H9 (cell line): ENCODE measurements around the gene CAB39. TPM values are rescaled to one million over a fixed set of nuclear protein-coding genes. Genes with fewer than 3 reads are reported as not detected.

Experiments used
- DNase-seq: peaks from one replicate; pipeline ENCODE4 v3.0.0-alpha.2; 2017
- H2AFZ ChIP-seq: one replicate; pipeline ENCODE4 v1.6.1; 2013; ENCODE audit warnings: mild to moderate bottlenecking, low read length, control low read depth, moderate library complexity
- H2AK5ac ChIP-seq: 2 replicates; pipeline ENCODE4 v1.6.1; 2013; ENCODE audit warnings: low read length, control low read depth, mixed read lengths; ENCODE audit not compliant: insufficient read length
- H2BK120ac ChIP-seq: one replicate; pipeline ENCODE4 v1.6.1; 2013; ENCODE audit warnings: low read depth, mild to moderate bottlenecking, low read length, control low read depth, inconsistent platforms; ENCODE audit not compliant: poor library complexity, severe bottlenecking
- H2BK12ac ChIP-seq: 2 replicates; pipeline ENCODE4 v1.6.1; 2013; ENCODE audit warnings: low read length, control low read depth, mixed read lengths, low read depth; ENCODE audit not compliant: insufficient read length
- H2BK15ac ChIP-seq: 2 replicates; pipeline ENCODE4 v1.6.1; 2013; ENCODE audit warnings: low read depth, low read length, control low read depth
- H2BK20ac ChIP-seq: one replicate; pipeline ENCODE4 v1.6.1; 2013; ENCODE audit warnings: low read depth, mild to moderate bottlenecking, low read length, control low read depth, inconsistent platforms; ENCODE audit not compliant: poor library complexity, severe bottlenecking
- H2BK5ac ChIP-seq: 2 replicates; pipeline ENCODE4 v1.6.1; 2013; ENCODE audit warnings: low read length, control low read depth, mixed read lengths; ENCODE audit not compliant: insufficient read length
- H3K14ac ChIP-seq: 2 replicates; pipeline ENCODE4 v1.6.1; 2013; ENCODE audit warnings: low read length, control low read depth; ENCODE audit not compliant: insufficient read depth
- H3K18ac ChIP-seq: 2 replicates; pipeline ENCODE4 v1.6.1; 2013; ENCODE audit warnings: low read depth, mild to moderate bottlenecking, mixed read lengths, low read length, control low read depth; ENCODE audit not compliant: insufficient read length
- H3K23ac ChIP-seq: 2 replicates; pipeline ENCODE4 v1.6.1; 2013; ENCODE audit warnings: low read length, control low read depth, mixed read lengths, low read depth; ENCODE audit not compliant: insufficient read length
- H3K23me2 ChIP-seq: 2 replicates; pipeline ENCODE4 v1.6.1; 2013; ENCODE audit warnings: low read depth, mild to moderate bottlenecking, mixed read lengths, low read length, control low read depth; ENCODE audit not compliant: insufficient read length, poor library complexity, severe bottlenecking
- H3K27ac ChIP-seq: 2 replicates; pipeline ENCODE4 v1.5.1; 2013; ENCODE audit warnings: low read length, control low read depth, mixed read lengths, low read depth; ENCODE audit not compliant: insufficient read length
- H3K27me3 ChIP-seq: 2 replicates; pipeline ENCODE4 v1.6.1; 2013; ENCODE audit warnings: low read length, control low read depth, inconsistent platforms; ENCODE audit not compliant: insufficient read depth
- H3K4ac ChIP-seq: 2 replicates; pipeline ENCODE4 v1.6.1; 2013; ENCODE audit warnings: low read depth, mild to moderate bottlenecking, control low read depth, inconsistent platforms, low read length, moderate library complexity
- H3K4me1 ChIP-seq: 2 replicates; pipeline ENCODE4 v1.6.1; 2013; ENCODE audit warnings: low read length, control low read depth, inconsistent platforms; ENCODE audit not compliant: insufficient read depth
- H3K4me2 ChIP-seq: 2 replicates; pipeline ENCODE4 v1.6.1; 2013; ENCODE audit warnings: low read length, control low read depth, mixed read lengths; ENCODE audit not compliant: insufficient read length, insufficient read depth
- H3K56ac ChIP-seq: 2 replicates; pipeline ENCODE4 v1.6.1; 2013; ENCODE audit warnings: low read depth, mild to moderate bottlenecking, mixed read lengths, low read length, control low read depth; ENCODE audit not compliant: insufficient read length
- H3K79me1 ChIP-seq: 2 replicates; pipeline ENCODE4 v1.6.1; 2013; ENCODE audit warnings: low read depth, mild to moderate bottlenecking, moderate library complexity, low read length, control low read depth, inconsistent platforms; ENCODE audit not compliant: insufficient read depth, poor library complexity, severe bottlenecking
- H3K79me2 ChIP-seq: 2 replicates; pipeline ENCODE4 v1.6.1; 2013; ENCODE audit warnings: low read length, control low read depth, inconsistent platforms; ENCODE audit not compliant: insufficient read depth
- H3K9ac ChIP-seq: 2 replicates; pipeline ENCODE4 v1.6.1; 2013; ENCODE audit warnings: low read length, control low read depth, mixed read lengths; ENCODE audit not compliant: insufficient read length; ENCODE audit errors: extremely low read depth
- H3K9me3 ChIP-seq: one replicate; pipeline ENCODE4 v1.6.1; 2013; ENCODE audit warnings: low read depth, low read length, inconsistent platforms; ENCODE audit not compliant: control insufficient read depth
- H3T11ph ChIP-seq: one replicate; pipeline ENCODE4 v1.6.1; 2013; ENCODE audit warnings: mild to moderate bottlenecking, low read length, control low read depth, inconsistent platforms
- H4K20me1 ChIP-seq: one replicate; pipeline ENCODE4 v1.6.1; 2013; ENCODE audit not compliant: control insufficient read depth, insufficient read length, insufficient read depth
- H4K5ac ChIP-seq: 2 replicates; pipeline ENCODE4 v1.6.1; 2013; ENCODE audit warnings: low read depth, mild to moderate bottlenecking, mixed read lengths, low read length, control low read depth; ENCODE audit not compliant: insufficient read length
- H4K8ac ChIP-seq: replicated peaks from 2 replicates; pipeline ENCODE4 v1.6.1; 2013; ENCODE audit warnings: low read length, control low read depth, mixed read lengths, low read depth; ENCODE audit not compliant: insufficient read length
- H4K91ac ChIP-seq: 2 replicates; pipeline ENCODE4 v1.6.1; 2013; ENCODE audit warnings: low read depth, mild to moderate bottlenecking, moderate library complexity, mixed read lengths, low read length, control low read depth; ENCODE audit not compliant: insufficient read length
- H3K27ac Mint-ChIP-seq, 3 experiments: 2 replicates in 2 of 3; 3 replicates in 1 of 3; pipeline ENCODE4 v1.8.0; 2020 to 2021; ENCODE audit warnings: mixed read lengths in 3 of 3, mild to moderate bottlenecking in 1 of 3, moderate library complexity in 1 of 3
- H3K27me3 Mint-ChIP-seq: 2 replicates; pipeline ENCODE4 v1.8.0; 2021; ENCODE audit warnings: low read depth, mild to moderate bottlenecking, moderate library complexity, mixed read lengths
- H3K36me3 Mint-ChIP-seq, 3 experiments: 2 replicates in 2 of 3; 3 replicates in 1 of 3; pipeline ENCODE4 v1.8.0; 2020 to 2021; ENCODE audit warnings: low read depth in 3 of 3, mixed read lengths in 3 of 3; ENCODE audit not compliant: insufficient read depth in 1 of 3
- H3K4me1 Mint-ChIP-seq, 2 experiments: 2 replicates each; pipeline ENCODE4 v1.8.0; 2020; ENCODE audit warnings: mixed read lengths in 2 of 2
- H3K4me3 Mint-ChIP-seq, 2 experiments: 2 replicates in 1 of 2; 3 replicates in 1 of 2; pipeline ENCODE4 v1.8.0; 2020 to 2021; ENCODE audit warnings: mild to moderate bottlenecking in 2 of 2, mixed read lengths in 2 of 2, moderate library complexity in 1 of 2
- H3K9me3 Mint-ChIP-seq, 2 experiments: 2 replicates in 1 of 2; 3 replicates in 1 of 2; pipeline ENCODE4 v1.8.0; 2020; ENCODE audit warnings: mild to moderate bottlenecking in 2 of 2, mixed read lengths in 2 of 2, moderate library complexity in 1 of 2
- CTCF ChIP-seq: fragments of 200-600 bp; sonication (generic); conservative IDR thresholded peaks from 3 replicates; pipeline ENCODE4 v1.8.0; 2021; ENCODE audit warnings: antibody characterized with exemption, mild to moderate bottlenecking
- WGBS: extraction: QIAGEN DNeasy Blood & Tissue Kit; methylation state at CpG from one replicate; pipeline ENCODE4 v1.1.7; 2013; ENCODE audit warnings: missing lambda C conversion rate, low lambda C conversion rate, mixed read lengths; ENCODE audit not compliant: insufficient read length; ENCODE audit errors: extremely low coverage; 5-methylcytosine and 5-hydroxymethylcytosine counted together
- total RNA-seq: library from RNA; stranded (reverse); gene quantifications from 2 replicates; pipeline ENCODE4 v1.2.1, GENCODE V29; 2021

Gene CAB39
- total RNA-seq, 1 experiment from 2014 or later = 42.7 TPM

GRCh38 chr2:230685178-230685577 is 27.5 kb upstream of the CAB39 start:
- Mint-ChIP-seq H3K4me1 (peaks cover 0 to 5% of the 10 kb centered on the region in 2 experiments; a peak in 3 of 4 replicates), H3K4me3 (no peak overlapping the region), H3K9me3 (no peaks in the 10 kb centered on the region; a peak in 1 of 5 replicates), H3K36me3 (no peaks in the 10 kb centered on the region), H3K27me3 (peaks cover 9% of the 10 kb centered on the region), H3K27ac (no peak overlapping the region)
- no peak overlapping the region for H2BK20ac ChIP-seq
- no peak for DNase-seq
- no peaks in the 10 kb centered on the region for H3K79me1 ChIP-seq
- H4K91ac ChIP-seq = no peak overlapping the region
- no peak overlapping the region for H4K8ac ChIP-seq
- no CpG with 5 or more reads among the region's 6 CpGs for WGBS
- H2AK5ac ChIP-seq = no peak overlapping the region
- H2BK12ac ChIP-seq = no peak overlapping the region
- H3K23ac ChIP-seq = no peak overlapping the region
- no peak overlapping the region for H2AFZ ChIP-seq
- no peak overlapping the region for H3K56ac ChIP-seq
- no peak overlapping the region for H2BK15ac ChIP-seq
- H3K4ac ChIP-seq = no peak overlapping the region
- H3K23me2 ChIP-seq = no peaks in the 10 kb centered on the region
- H2BK120ac ChIP-seq = no peak overlapping the region
- H3T11ph ChIP-seq = no peak overlapping the region
- no peak overlapping the region for H3K27ac ChIP-seq
- TF ChIP-seq CTCF = no peak
- H3K79me2 ChIP-seq = no peaks in the 10 kb centered on the region
- H3K9me3 ChIP-seq = no peaks in the 10 kb centered on the region
- no peak overlapping the region for H3K9ac ChIP-seq
- no peak overlapping the region for H4K5ac ChIP-seq
- H3K14ac ChIP-seq = no peak overlapping the region
- no peaks in the 10 kb centered on the region for H3K4me1 ChIP-seq
- H3K27me3 ChIP-seq = no peaks in the 10 kb centered on the region
- no peak overlapping the region for H3K4me2 ChIP-seq
- H2BK5ac ChIP-seq = no peak overlapping the region
- no peaks in the 10 kb centered on the region for H4K20me1 ChIP-seq
- H3K18ac ChIP-seq = no peak overlapping the region
